GM19397 (cell line): ENCODE data around the gene MAST1.

Experiments used
- ATAC-seq: cut with Tn5 transposase; IDR thresholded peaks from one replicate; pipeline ENCODE4 v1.9.1; 2021; ENCODE audit warnings: mild to moderate bottlenecking, moderate library complexity; ENCODE audit not compliant: unreplicated experiment

MAST1 gene

GRCh38 chr19:12867120-12868099 is 29.1 kb downstream of the MAST1 start:
- ATAC-seq = peak; percentile 62

- ATAC-seq = no peak
Observed at GRCh38 chr19:12868540-12869112, 30.3 kb downstream of the MAST1 start.

GRCh38 chr19:12871681-12872080 is 33.4 kb downstream of the MAST1 start:
- no peak for ATAC-seq

- ATAC-seq = no peak
Observed at GRCh38 chr19:12872255-12872654, 33.9 kb downstream of the MAST1 start.

GRCh38 chr19:12872941-12873890 is 34.9 kb downstream of the MAST1 start:
- ATAC-seq = no peak

- ATAC-seq = no peak
Observed at GRCh38 chr19:12873891-12874745, 35.8 kb downstream of the MAST1 start.

- no peak for ATAC-seq
Observed at GRCh38 chr19:12875086-12875485, 36.8 kb downstream of the MAST1 start.

GRCh38 chr19:12880551-12881171 is 42.3 kb downstream of the MAST1 start:
- ATAC-seq = peak; percentile 6

- ATAC-seq = peak; percentile 86
Observed at GRCh38 chr19:12881172-12881808, 43.0 kb downstream of the MAST1 start, which contains the start of gene DNASE2. TSS of gene DNASE2 (minus strand) at chr19:12881449. CDS start at chr19:12881375, 74 bp downstream.

- no peak for ATAC-seq
Observed at GRCh38 chr19:12882589-12882988, 44.3 kb downstream of the MAST1 start.

GRCh38 chr19:12884202-12884601 is 45.9 kb downstream of the MAST1 start:
- no peak for ATAC-seq

GRCh38 chr19:12884627-12884925 is 46.3 kb downstream of the MAST1 start:
- ATAC-seq = no peak

- ATAC-seq = no peak
Observed at GRCh38 chr19:12884926-12885748, 46.8 kb downstream of the MAST1 start.

- ATAC-seq = no peak
Observed at GRCh38 chr19:12885749-12886650, 47.7 kb downstream of the MAST1 start.

- no peak for ATAC-seq
Observed at GRCh38 chr19:12886651-12886968, 48.3 kb downstream of the MAST1 start.

- no peak for ATAC-seq
Observed at GRCh38 chr19:12886969-12887747, 48.8 kb downstream of the MAST1 start, which contains the start of gene KLF1. TSS of gene KLF1 (minus strand) at chr19:12887201. CDS start at chr19:12887140, 61 bp downstream.
